Neuronal stem cell (in vitro differentiated cells): Measurements from ENCODE around the gene ZRANB1.

Experiments
- DNase-seq: peaks from one replicate; pipeline ENCODE4 v3.0.0-alpha.2; 2013; ENCODE audit warnings: low spot score
- H2AFZ ChIP-seq: one replicate; pipeline ENCODE4 v1.6.1; 2013; ENCODE audit warnings: mild to moderate bottlenecking, low read length, inconsistent platforms
- H2AK5ac ChIP-seq: 2 replicates; pipeline ENCODE4 v1.6.1; 2013; ENCODE audit warnings: low read depth, mild to moderate bottlenecking, inconsistent platforms, low read length, moderate library complexity, mixed read lengths
- H2BK120ac ChIP-seq: 2 replicates; pipeline ENCODE4 v1.6.1; 2013; ENCODE audit warnings: low read depth, mild to moderate bottlenecking, inconsistent platforms, low read length, moderate library complexity, mixed read lengths
- H2BK12ac ChIP-seq: one replicate; pipeline ENCODE4 v1.6.1; 2013; ENCODE audit warnings: low read length, inconsistent platforms
- H2BK15ac ChIP-seq: 2 replicates; pipeline ENCODE4 v1.6.1; 2013; ENCODE audit warnings: mild to moderate bottlenecking, low read length, inconsistent platforms, mixed read lengths
- H2BK5ac ChIP-seq: one replicate; pipeline ENCODE4 v1.6.1; 2013; ENCODE audit warnings: inconsistent platforms, mild to moderate bottlenecking, low read length, moderate library complexity
- H3K14ac ChIP-seq: one replicate; pipeline ENCODE4 v1.6.1; 2013; ENCODE audit warnings: low read length, inconsistent platforms
- H3K18ac ChIP-seq: 2 replicates; pipeline ENCODE4 v1.6.1; 2013; ENCODE audit warnings: low read length, inconsistent platforms
- H3K23ac ChIP-seq: 2 replicates; pipeline ENCODE4 v1.6.1; 2013; ENCODE audit warnings: low read depth, mild to moderate bottlenecking, mixed read lengths, low read length, inconsistent platforms; ENCODE audit not compliant: poor library complexity
- H3K27ac ChIP-seq: replicated peaks from 3 replicates; pipeline ENCODE4 v1.5.1; 2013; ENCODE audit warnings: low read length, inconsistent platforms
- H3K27me3 ChIP-seq, 3 experiments: 2 replicates each; pipeline ENCODE4 v1.6.1; 2013; ENCODE audit warnings: low read length in 3 of 3, mild to moderate bottlenecking in 2 of 3, inconsistent platforms in 1 of 3, low read depth in 1 of 3, mixed read lengths in 1 of 3, moderate library complexity in 1 of 3; ENCODE audit not compliant: control insufficient read depth in 3 of 3, insufficient read depth in 3 of 3
- H3K36me3 ChIP-seq, 2 donors: replicated peaks in 1 of 2; 2 replicates each; pipeline ENCODE4 v1.6.1; 2013; ENCODE audit warnings: low read length in 2 of 2; ENCODE audit not compliant: control insufficient read depth in 2 of 2, insufficient read depth in 2 of 2
- H3K4ac ChIP-seq: 2 replicates; pipeline ENCODE4 v1.6.1; 2013; ENCODE audit warnings: inconsistent platforms, mild to moderate bottlenecking, low read length, moderate library complexity
- H3K4me1 ChIP-seq, 2 donors: 1 replicate in 1 of 2; 2 replicates in 1 of 2; pipeline ENCODE4 v1.6.1; 2013; ENCODE audit warnings: low read length in 2 of 2, low read depth in 1 of 2; ENCODE audit not compliant: control insufficient read depth in 2 of 2, insufficient read depth in 1 of 2
- H3K4me2 ChIP-seq: one replicate; pipeline ENCODE4 v1.6.1; 2013; ENCODE audit warnings: mild to moderate bottlenecking, low read length, inconsistent platforms; ENCODE audit not compliant: insufficient read depth, poor library complexity, severe bottlenecking
- H3K4me3 ChIP-seq, 2 donors: 2 replicates each; pipeline ENCODE4 v1.5.1; 2013; ENCODE audit warnings: low read length in 2 of 2, mild to moderate bottlenecking in 2 of 2, inconsistent platforms in 1 of 2, moderate library complexity in 1 of 2
- H3K79me1 ChIP-seq: one replicate; pipeline ENCODE4 v1.6.1; 2013; ENCODE audit warnings: low read depth, mild to moderate bottlenecking, inconsistent platforms, low read length, moderate library complexity
- H3K9ac ChIP-seq: one replicate; pipeline ENCODE4 v1.6.1; 2013; ENCODE audit warnings: mild to moderate bottlenecking, low read depth, low read length, inconsistent platforms; ENCODE audit not compliant: poor library complexity
- H3K9me3 ChIP-seq, 2 donors: replicated peaks in 1 of 2; 2 replicates each; pipeline versions ENCODE3 to v1.6.1; 2013; ENCODE audit warnings: low read length in 2 of 2, mild to moderate bottlenecking in 2 of 2, inconsistent platforms in 1 of 2, low read depth in 1 of 2, mixed read lengths in 1 of 2, moderate library complexity in 1 of 2; ENCODE audit not compliant: control insufficient read depth in 2 of 2, insufficient read depth in 1 of 2
- H4K8ac ChIP-seq: one replicate; pipeline ENCODE4 v1.6.1; 2013; ENCODE audit warnings: low read depth, mild to moderate bottlenecking, inconsistent platforms, low read length, moderate library complexity
- H4K91ac ChIP-seq: one replicate; pipeline ENCODE4 v1.6.1; 2013; ENCODE audit warnings: low read length, low read depth, mild to moderate bottlenecking, inconsistent platforms; ENCODE audit not compliant: poor library complexity
- WGBS, 2 donors: extraction: QIAGEN DNeasy Blood & Tissue Kit; methylation state at CpG; one replicate each; pipeline ENCODE4 v1.1.7; 2013; ENCODE audit warnings: missing lambda C conversion rate in 2 of 2, mixed read lengths in 1 of 2; ENCODE audit not compliant: insufficient read length in 2 of 2, insufficient replicate concordance in 1 of 2; ENCODE audit errors: extremely low coverage in 2 of 2; 5-methylcytosine and 5-hydroxymethylcytosine counted together

ZRANB1 gene

GRCh38 chr10:124991835-124992234, 49.9 kb downstream of the ZRANB1 start:
- H2AFZ ChIP-seq: no peak overlapping the region

DNA sequence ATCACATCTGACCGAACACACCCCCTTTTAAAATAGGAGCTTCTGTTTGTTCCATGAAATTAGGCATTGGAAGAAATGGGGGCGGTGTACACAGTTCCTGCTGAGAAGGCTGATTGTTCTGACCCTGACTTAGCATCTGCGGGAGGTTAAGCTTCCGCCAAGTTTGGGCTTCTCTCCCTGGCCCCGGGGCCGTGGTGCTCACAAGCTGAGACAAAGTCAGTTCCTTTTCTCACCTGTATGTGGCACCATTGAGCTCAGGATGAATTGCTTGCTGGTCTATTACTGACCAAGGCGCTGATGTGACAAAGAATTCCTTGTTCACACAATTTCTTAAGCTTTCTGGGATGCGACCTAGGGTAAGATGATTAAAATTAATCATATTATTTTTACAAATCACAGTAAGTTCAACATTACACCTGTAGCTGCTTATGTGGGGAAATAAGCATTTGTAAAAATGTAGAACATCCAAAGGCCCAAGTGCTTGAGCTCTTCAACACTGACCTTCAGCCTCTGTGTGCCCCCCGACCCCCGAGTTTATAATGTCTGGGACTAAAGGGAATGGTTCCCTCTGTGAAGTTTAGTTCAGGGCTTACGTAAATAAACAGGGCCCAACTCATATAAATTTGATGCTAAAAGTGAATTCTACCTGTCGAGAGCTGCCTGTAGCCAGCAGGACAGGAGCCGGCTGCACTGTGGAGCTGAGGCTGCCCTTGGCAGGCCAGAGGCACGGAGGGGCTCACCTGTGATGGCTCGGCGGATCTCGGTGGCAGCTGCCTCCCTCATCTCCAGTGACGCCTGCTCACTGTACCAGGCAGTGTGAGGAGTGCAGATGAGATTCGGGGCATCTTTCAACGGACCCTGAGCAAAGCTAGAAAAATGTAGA, 50.8 kb downstream of the ZRANB1 start:
- DNase-seq: peak; percentile 36
- H2BK5ac ChIP-seq: no peak overlapping the region
- H3K18ac ChIP-seq: no peak overlapping the region
- peaks cover 2% of the 10 kb centered on the region for H3K79me1 ChIP-seq
- no peak overlapping the region for H3K23ac ChIP-seq
- no peak overlapping the region for H2BK15ac ChIP-seq
- H3K27me3 ChIP-seq: no peaks in the 10 kb centered on the region
- H2BK120ac ChIP-seq: no peak overlapping the region
- H3K4me3 ChIP-seq: no peak overlapping the region
- WGBS, 2 donors: no CpG with 5 or more reads among the region's 20 CpGs
- H3K9me3 ChIP-seq: peaks cover 0 to 1% of the 10 kb centered on the region in 2 donors
- H2AFZ ChIP-seq: no peak overlapping the region
- H3K36me3 ChIP-seq: peaks cover 62 to 97% of the 10 kb centered on the region in 2 donors
- H3K4me1 ChIP-seq: no peaks in the 10 kb centered on the region
- no peak overlapping the region for H3K9ac ChIP-seq
- no peak overlapping the region for H4K91ac ChIP-seq
- no peak overlapping the region for H3K4ac ChIP-seq
- no peak overlapping the region for H3K4me2 ChIP-seq
- no peak overlapping the region for H3K14ac ChIP-seq
- H3K27ac ChIP-seq: no peak overlapping the region
- H2BK12ac ChIP-seq: no peak overlapping the region
- no peak overlapping the region for H2AK5ac ChIP-seq
- no peak overlapping the region for H4K8ac ChIP-seq

More at GRCh38 chr10:124991835-124992234, 49.9 kb downstream of the ZRANB1 start:
- Histone ChIP-seq H2BK120ac (no peak overlapping the region), H2BK5ac (no peak overlapping the region), H2AK5ac (no peak overlapping the region), H3K79me1 (no peaks in the 10 kb centered on the region), H3K27ac (no peak overlapping the region), H3K4ac (no peak overlapping the region), H3K36me3 (peaks cover 54 to 97% of the 10 kb centered on the region in 2 donors), H3K23ac (no peak overlapping the region), H3K9me3 (peaks cover 0 to 1% of the 10 kb centered on the region in 2 donors), H4K91ac (no peak overlapping the region), H3K18ac (no peak overlapping the region), H4K8ac (no peak overlapping the region), H3K9ac (no peak overlapping the region), H3K14ac (no peak overlapping the region), H2BK12ac (no peak overlapping the region), H3K4me1 (no peaks in the 10 kb centered on the region), H3K4me3 (no peak overlapping the region), H2BK15ac (no peak overlapping the region), H3K27me3 (no peaks in the 10 kb centered on the region), H3K4me2 (no peak overlapping the region)
- DNase-seq: no peak
- WGBS, 2 donors: no CpG with 5 or more reads among the region's 4 CpGs

- Histone ChIP-seq H3K27me3 (no peaks in the 10 kb centered on the region), H3K4me1 (no peaks in the 10 kb centered on the region), H2AFZ (no peak overlapping the region), H2BK120ac (no peak overlapping the region), H2BK5ac (no peak overlapping the region), H3K4ac (no peak overlapping the region), H3K14ac (no peak overlapping the region), H2AK5ac (no peak overlapping the region), H3K18ac (no peak overlapping the region), H3K4me2 (no peak overlapping the region), H4K91ac (no peak overlapping the region), H3K79me1 (peaks cover 2% of the 10 kb centered on the region), H4K8ac (no peak overlapping the region), H3K36me3 (peaks cover 68 to 97% of the 10 kb centered on the region in 2 donors), H3K23ac (no peak overlapping the region), H3K4me3 (no peak overlapping the region), H3K27ac (no peak overlapping the region), H2BK12ac (no peak overlapping the region), H2BK15ac (no peak overlapping the region), H3K9ac (no peak overlapping the region), H3K9me3 (peaks cover 0 to 1% of the 10 kb centered on the region in 2 donors)
- DNase-seq: no peak
- no CpG with 5 or more reads among the region's 4 CpGs for WGBS, 2 donors
Observed at GRCh38 chr10:124993345-124993708, 51.4 kb downstream of the ZRANB1 start.

DNA sequence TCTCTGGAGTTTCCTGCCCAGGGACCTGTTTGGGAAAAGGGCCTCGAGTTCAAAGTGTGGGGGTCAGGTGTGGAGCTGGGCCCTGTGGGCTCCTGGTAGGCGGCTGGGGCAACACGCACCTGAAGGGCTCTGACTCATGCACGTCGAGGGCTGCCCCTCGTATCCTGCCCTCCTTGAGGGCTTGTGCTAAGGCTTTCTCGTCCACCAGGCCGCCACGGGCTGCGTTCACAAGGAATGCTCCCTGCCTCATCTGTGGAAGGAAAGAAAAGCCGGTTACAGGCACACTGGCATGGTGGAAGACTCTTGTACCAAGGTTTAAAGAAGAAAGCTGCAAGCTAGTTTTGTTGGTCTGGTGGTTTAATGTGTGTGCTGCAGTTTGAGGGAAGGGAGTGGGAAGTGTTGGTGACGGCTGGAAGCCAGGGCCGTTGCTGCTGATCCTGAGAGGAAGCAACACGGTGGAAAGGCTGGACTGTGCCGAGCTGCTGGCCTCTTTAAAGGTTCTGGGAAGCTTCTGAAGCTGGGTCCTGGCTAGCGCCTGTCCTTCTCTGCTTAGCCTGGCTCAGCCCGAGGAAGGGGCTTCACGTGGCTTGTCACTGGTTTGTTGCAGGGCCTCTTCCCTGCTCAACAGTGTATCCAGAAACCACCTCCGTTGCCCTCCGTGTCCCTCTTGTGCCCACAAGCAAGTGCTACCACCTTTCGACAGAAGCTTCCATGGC, 52.0 kb downstream of the ZRANB1 start:
- H3K4me1 ChIP-seq: no peaks in the 10 kb centered on the region
- H3K36me3 ChIP-seq: peaks cover 74 to 99% of the 10 kb centered on the region in 2 donors
- peaks cover 2% of the 10 kb centered on the region for H3K79me1 ChIP-seq
- no peak overlapping the region for H2BK5ac ChIP-seq
- no peak overlapping the region for H3K4me3 ChIP-seq
- no peak overlapping the region for H3K14ac ChIP-seq
- no peak overlapping the region for H4K91ac ChIP-seq
- WGBS, 2 donors: no CpG with 5 or more reads among the region's 21 CpGs
- no peak overlapping the region for H3K4me2 ChIP-seq
- DNase-seq: no peak
- H4K8ac ChIP-seq: no peak overlapping the region
- no peak overlapping the region for H2AK5ac ChIP-seq
- no peak overlapping the region for H2BK12ac ChIP-seq
- H3K4ac ChIP-seq: no peak overlapping the region
- H3K18ac ChIP-seq: no peak overlapping the region
- peaks cover 0 to 1% of the 10 kb centered on the region in 2 donors for H3K9me3 ChIP-seq
- no peak overlapping the region for H2BK15ac ChIP-seq
- no peaks in the 10 kb centered on the region for H3K27me3 ChIP-seq
- H3K27ac ChIP-seq: no peak overlapping the region
- H3K9ac ChIP-seq: no peak overlapping the region
- no peak overlapping the region for H2AFZ ChIP-seq
- no peak overlapping the region for H3K23ac ChIP-seq
- no peak overlapping the region for H2BK120ac ChIP-seq
